Fibroblast of gingiva (primary cell): ENCODE measurements around the gene WASF2.
"Not testable (repeated sequence)": the region's sequence is repeated elsewhere in the genome, so short reads cannot be mapped to it uniquely, and the experiment has no call there.

ENCODE experiments used
- DNase-seq: peaks from one replicate; pipeline ENCODE4 v3.0.0-alpha.2; 2011; ENCODE audit warnings: low read depth

The WASF2 gene

GRCh38 chr1:27418326-27419185 lies 71.4 kb downstream of the WASF2 start:
- DNase-seq, result peak; percentile 88

- no peak for DNase-seq
Measured at GRCh38 chr1:27417713-27418112, 72.3 kb downstream of the WASF2 start.

- peak; percentile 69 for DNase-seq
Measured at GRCh38 chr1:27416387-27417111, 73.4 kb downstream of the WASF2 start.

GRCh38 chr1:27414091-27414490 lies 75.9 kb downstream of the WASF2 start:
- no peak for DNase-seq

- DNase-seq, result no peak
Measured at GRCh38 chr1:27413004-27413403, 77.0 kb downstream of the WASF2 start.

GRCh38 chr1:27412502-27412901 lies 77.5 kb downstream of the WASF2 start:
- DNase-seq, result no peak

- no peak for DNase-seq
Measured at GRCh38 chr1:27410709-27411108, 79.3 kb downstream of the WASF2 start.

- no peak for DNase-seq
Measured at GRCh38 chr1:27409669-27410068, 80.3 kb downstream of the WASF2 start.

- no peak for DNase-seq
Measured at GRCh38 chr1:27408151-27408550, 81.8 kb downstream of the WASF2 start.

- not testable (repeated sequence) for DNase-seq
Measured at GRCh38 chr1:27406791-27407190, 83.2 kb downstream of the WASF2 start.

GRCh38 chr1:27406362-27406680 lies 83.6 kb downstream of the WASF2 start:
- DNase-seq, result no peak

- DNase-seq, result not testable (repeated sequence)
Measured at GRCh38 chr1:27405598-27406361, 84.2 kb downstream of the WASF2 start.

- peak; percentile 86 for DNase-seq
Measured at GRCh38 chr1:27405074-27405473, 84.9 kb downstream of the WASF2 start.

GRCh38 chr1:27403931-27404330 lies 86.0 kb downstream of the WASF2 start:
- DNase-seq, result no peak

- peak; percentile 57 for DNase-seq
Measured at GRCh38 chr1:27403065-27403726, 86.8 kb downstream of the WASF2 start.

GRCh38 chr1:27402349-27402754 lies 87.6 kb downstream of the WASF2 start:
- DNase-seq, result peak; percentile 79

- DNase-seq, result no peak
Measured at GRCh38 chr1:27400963-27401341, 89.0 kb downstream of the WASF2 start.

- no peak for DNase-seq
Measured at GRCh38 chr1:27400082-27400962, 89.6 kb downstream of the WASF2 start.

- no peak for DNase-seq
Measured at GRCh38 chr1:27399251-27400025, 90.5 kb downstream of the WASF2 start.

- DNase-seq, result no peak
Measured at GRCh38 chr1:27398405-27399149, 91.4 kb downstream of the WASF2 start.
